Left lobe of liver (tissue), 2 donors: ENCODE measurements around the gene CDC42BPA. TPM values are rescaled to one million over a fixed set of nuclear protein-coding genes. Genes with fewer than 3 reads are reported as not detected.
"Not testable (repeated sequence)": the region's sequence is repeated elsewhere in the genome, so short reads cannot be mapped to it uniquely, and the experiment has no call there.

Source experiments
- ATAC-seq: fragments of 200-7000 bp; cut with Tn5 transposase; one replicate; pipeline ENCODE4 v1.9.1; 2020; ENCODE audit warnings: mild to moderate bottlenecking, moderate library complexity
- DNase-seq: peaks from one replicate; pipeline ENCODE4 v3.0.0-alpha.2; 2020; ENCODE audit warnings: low spot score
- total RNA-seq: library from RNA; stranded (reverse); gene quantifications from one replicate; pipeline ENCODE4 v1.2.1, GENCODE V29; 2021
- donor health status: DM: no; HTN: no; CAD: no; lungs with moderate emphysema.
- donor health status: DM: no; HTN: yes; CAD: no.

The CDC42BPA gene
- total RNA-seq, 1 donor from 2014 or later, result 14.5 TPM

- no peak for ATAC-seq
- DNase-seq, result no peak
Observed at GRCh38 chr1:227003165-227003564, 315.1 kb downstream of the CDC42BPA start.

GRCh38 chr1:227002531-227003049, 315.7 kb downstream of the CDC42BPA start:
- no peak for DNase-seq
- ATAC-seq, result no peak

- not testable (repeated sequence) for ATAC-seq, DNase-seq
Observed at GRCh38 chr1:226999579-226999978, 318.7 kb downstream of the CDC42BPA start.

GRCh38 chr1:226995365-226996332, 322.6 kb downstream of the CDC42BPA start:
- DNase-seq (no peak), ATAC-seq (no peak)

GRCh38 chr1:226994586-226995364, 323.5 kb downstream of the CDC42BPA start:
- no peak for ATAC-seq

GRCh38 chr1:226993814-226994585, 324.3 kb downstream of the CDC42BPA start:
- DNase-seq (no peak), ATAC-seq (no peak)

More at GRCh38 chr1:226994586-226995364, 323.5 kb downstream of the CDC42BPA start:
- no peak for DNase-seq

- no peak for DNase-seq
Observed at GRCh38 chr1:226991920-226992319, 326.4 kb downstream of the CDC42BPA start.

GRCh38 chr1:226990133-226990716, 328.1 kb downstream of the CDC42BPA start:
- ATAC-seq (peak; percentile 73), DNase-seq (no peak)

More at GRCh38 chr1:226991920-226992319, 326.4 kb downstream of the CDC42BPA start:
- no peak for ATAC-seq

GRCh38 chr1:226989085-226989920, 329.0 kb downstream of the CDC42BPA start:
- ATAC-seq, result peak; percentile 8

GRCh38 chr1:226988334-226988666, 330.0 kb downstream of the CDC42BPA start:
- ATAC-seq, result peak; percentile 19
- DNase-seq, result no peak

More at GRCh38 chr1:226989085-226989920, 329.0 kb downstream of the CDC42BPA start:
- DNase-seq, result no peak

- DNase-seq, result no peak
- ATAC-seq, result no peak
Observed at GRCh38 chr1:226987623-226988333, 330.5 kb downstream of the CDC42BPA start.

GRCh38 chr1:226987179-226987536, 331.1 kb downstream of the CDC42BPA start:
- ATAC-seq (no peak), DNase-seq (no peak)

- DNase-seq (no peak), ATAC-seq (no peak)
Observed at GRCh38 chr1:226986496-226987178, 331.7 kb downstream of the CDC42BPA start.

- no peak for DNase-seq
- no peak for ATAC-seq
Observed at GRCh38 chr1:226985839-226986463, 332.3 kb downstream of the CDC42BPA start.

GRCh38 chr1:226985239-226985838, 333.0 kb downstream of the CDC42BPA start:
- DNase-seq (no peak), ATAC-seq (no peak)

GRCh38 chr1:226984521-226985238, 333.6 kb downstream of the CDC42BPA start:
- DNase-seq (no peak), ATAC-seq (no peak)

GRCh38 chr1:226983992-226984364, 334.3 kb downstream of the CDC42BPA start:
- ATAC-seq, result no peak
- no peak for DNase-seq
